Renal cortex interstitium (tissue), 11 donors: ENCODE results near the gene DBET. TPM values are rescaled to one million over a fixed set of nuclear protein-coding genes. Genes with fewer than 3 reads are reported as not detected.
"Not testable (repeated sequence)": the region's sequence is repeated elsewhere in the genome, so short reads cannot be mapped to it uniquely, and the experiment has no call there.

ENCODE experiments used
- DNase-seq, 11 donors: peaks; one replicate each; pipeline ENCODE4 v3.0.0-alpha.2; 2013; ENCODE audit warnings: low read depth in 9 of 11, low spot score in 4 of 11; ENCODE audit errors: extremely low read depth in 1 of 11
- polyA plus RNA-seq, 3 donors: library from polyadenylated mRNA; unstranded; fragments of 120-200 nt; gene quantifications; one replicate each; pipeline ENCODE4 v1.2.1, GENCODE V29; 2013; ENCODE audit not compliant: insufficient read length in 3 of 3

The DBET gene
- polyA plus RNA-seq, 3 donors = not detected

GRCh38 chr4:190112879-190113278 is 48.6 kb downstream of the DBET start:
- not testable (repeated sequence) for DNase-seq

GRCh38 chr4:190114991-190115390 is 50.7 kb downstream of the DBET start:
- not testable (repeated sequence) for DNase-seq

Other genes starting within 250 kb of the DBET start
- gene FRG1, start 123.6 kb upstream of the DBET start, polyA plus RNA-seq = 10 to 100 TPM; 67.2 to 74.9 (median 68.9) TPM
- not detected for gene FRG2, start 37.2 kb upstream of the DBET start, polyA plus RNA-seq
- gene DUX4, start 109.3 kb downstream of the DBET start, polyA plus RNA-seq = under 1 TPM in 1 of 3 donors, not detected in 2; 0.59 TPM